GM12891 (cell line): ENCODE results near the gene SLC9A9.
A peak's percentile ranks its signal among the peaks of the same experiment; 100 is the strongest.

Source experiments
- DNase-seq: peaks from one replicate; pipeline ENCODE4 v3.0.0; 2011; ENCODE audit warnings: low spot score; ENCODE audit not compliant: insufficient read length
- FAIRE-seq: peaks from 2 replicates; lab custom pipeline; 2011; peaks lifted over from hg19 to GRCh38; lab: Jason Lieb, UNC
- PAX5 ChIP-seq: IDR thresholded peaks from 2 replicates; pipeline ENCODE4 v1.6.1; 2011; ENCODE audit warnings: low read length, moderate library complexity, mild to moderate bottlenecking; ENCODE audit not compliant: insufficient read depth, severe bottlenecking
- POLR2A ChIP-seq: IDR thresholded peaks from 2 replicates; pipeline ENCODE4 v1.6.1; 2011; ENCODE audit warnings: low read depth, low read length, control low read depth
- POLR2AphosphoS5 ChIP-seq: IDR thresholded peaks from 2 replicates; pipeline ENCODE4 v1.6.1; 2011; ENCODE audit warnings: low read depth, low read length, control low read depth
- POU2F2 ChIP-seq: IDR thresholded peaks from 2 replicates; pipeline ENCODE4 v1.6.1; 2011; ENCODE audit warnings: low read depth, mild to moderate bottlenecking, control low read depth, low read length, moderate library complexity
- SPI1 ChIP-seq: IDR thresholded peaks from 2 replicates; pipeline ENCODE4 v1.6.1; 2011; ENCODE audit warnings: low read depth, low read length, control low read depth
- TAF1 ChIP-seq: IDR thresholded peaks from 2 replicates; pipeline ENCODE4 v1.6.1; 2011; ENCODE audit warnings: low read depth, low read length, control low read depth

Gene SLC9A9

GRCh38 chr3:143668385-143668784 is 179.9 kb downstream of the SLC9A9 start:
- DNase-seq, result no peak
- TF ChIP-seq POLR2A, result no peak
- peak; percentile 81 for TF ChIP-seq SPI1
- no peak for TF ChIP-seq TAF1
- no peak for TF ChIP-seq POU2F2
- no peak for TF ChIP-seq PAX5
- no peak for FAIRE-seq

DNA sequence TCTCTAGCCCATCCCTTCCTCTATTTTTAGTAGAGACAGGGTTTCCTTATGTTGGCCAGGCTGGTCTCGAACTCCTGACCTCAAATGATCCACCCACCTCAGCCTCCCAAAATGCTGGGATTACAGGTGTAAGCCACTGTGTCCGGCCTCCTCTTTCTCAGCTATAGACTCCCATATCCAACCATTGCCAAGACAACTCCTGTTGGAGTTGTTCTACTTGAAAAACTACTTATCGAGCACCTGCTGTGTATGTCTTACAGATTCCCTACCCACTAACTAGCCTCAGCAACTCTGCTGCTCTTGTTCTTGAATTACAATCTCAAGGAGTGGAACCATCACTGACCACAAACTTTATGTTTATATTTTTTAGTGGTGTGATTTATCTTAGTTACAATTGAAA is 186.6 kb downstream of the SLC9A9 start:
- TF ChIP-seq TAF1 (no peak), SPI1 (no peak), POLR2AphosphoS5 (no peak)
- DNase-seq, result no peak
- no peak for FAIRE-seq

- FAIRE-seq (no peak), DNase-seq (no peak)
- TF ChIP-seq POLR2A, result no peak
- no peak for TF ChIP-seq POU2F2
- no peak for TF ChIP-seq TAF1
- no peak for TF ChIP-seq POLR2AphosphoS5
- TF ChIP-seq SPI1, result no peak
- TF ChIP-seq PAX5, result no peak
These were observed 189.4 kb downstream of the SLC9A9 start for GRCh38 chr3:143658861-143659260.

DNA sequence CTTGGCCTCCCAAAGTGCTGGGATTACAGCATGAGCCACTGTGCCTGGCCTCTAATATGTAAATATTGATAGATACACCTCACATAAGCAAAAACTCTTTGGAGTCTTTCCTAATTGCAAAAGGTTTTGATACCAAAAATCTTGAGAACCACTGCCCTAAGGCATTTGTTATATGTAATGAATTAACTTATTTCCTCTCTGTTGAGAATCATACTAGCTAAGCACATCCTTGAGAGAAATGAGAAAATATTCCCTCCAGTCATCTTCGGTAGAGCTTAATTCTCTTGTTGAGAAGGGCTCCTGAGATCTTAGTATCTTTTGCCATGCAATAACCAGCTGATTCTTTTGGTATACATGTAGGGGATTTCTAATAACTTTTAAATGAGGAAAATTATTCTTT is 190.2 kb downstream of the SLC9A9 start:
- DNase-seq, result no peak
- no peak for FAIRE-seq
- TF ChIP-seq POLR2A (no peak), SPI1 (no peak), TAF1 (no peak), POLR2AphosphoS5 (no peak), POU2F2 (no peak), PAX5 (no peak)

DNA sequence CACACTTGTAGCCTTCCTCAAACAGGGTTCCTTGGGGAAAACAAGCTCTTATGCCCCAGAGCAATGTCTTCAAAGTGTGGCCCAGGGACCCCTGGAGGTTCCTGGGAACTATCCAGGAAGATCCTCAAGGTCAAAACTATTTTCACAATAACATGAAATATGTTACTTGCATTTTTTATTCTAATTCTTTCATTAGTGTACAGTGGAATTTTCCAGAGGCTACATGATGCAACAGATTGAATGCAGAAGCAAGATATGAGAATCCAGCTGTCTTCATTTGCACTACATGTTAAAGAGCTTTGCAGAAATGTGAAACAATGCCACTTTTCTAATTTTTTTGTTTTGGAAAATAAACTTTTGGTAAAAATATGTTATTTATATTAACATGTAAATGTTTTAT is 190.9 kb downstream of the SLC9A9 start:
- TF ChIP-seq POLR2AphosphoS5 (no peak), POLR2A (no peak), SPI1 (no peak), PAX5 (no peak), TAF1 (no peak), POU2F2 (no peak)
- no peak for DNase-seq
- no peak for FAIRE-seq

GRCh38 chr3:143654906-143655305 is 193.4 kb downstream of the SLC9A9 start:
- TF ChIP-seq POU2F2 (no peak), SPI1 (no peak), POLR2A (no peak), POLR2AphosphoS5 (no peak), TAF1 (no peak), PAX5 (no peak)
- FAIRE-seq (no peak), DNase-seq (no peak)

DNA sequence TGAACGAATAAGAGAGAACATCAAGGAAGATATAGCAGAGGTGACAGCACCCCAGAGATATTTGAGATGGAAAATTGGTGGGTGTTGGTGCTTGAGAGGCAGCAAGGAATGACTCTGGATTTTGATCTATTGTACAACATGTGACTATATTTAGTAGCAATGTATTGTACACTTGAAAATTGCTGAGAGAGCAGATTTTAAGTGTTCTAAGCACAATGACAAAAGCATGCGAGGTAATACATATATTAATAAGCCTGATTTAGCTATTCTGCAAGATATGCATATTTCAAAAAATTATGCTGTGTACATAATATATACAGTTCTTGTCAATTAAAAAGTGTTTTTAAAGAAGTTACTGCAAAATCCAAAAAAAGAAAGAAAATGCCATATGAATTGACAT is 194.3 kb downstream of the SLC9A9 start:
- no peak for TF ChIP-seq TAF1
- no peak for TF ChIP-seq POLR2A
- TF ChIP-seq POLR2AphosphoS5, result no peak
- TF ChIP-seq PAX5, result no peak
- no peak for TF ChIP-seq SPI1
- TF ChIP-seq POU2F2, result no peak
- DNase-seq, result no peak
- no peak for FAIRE-seq

DNA sequence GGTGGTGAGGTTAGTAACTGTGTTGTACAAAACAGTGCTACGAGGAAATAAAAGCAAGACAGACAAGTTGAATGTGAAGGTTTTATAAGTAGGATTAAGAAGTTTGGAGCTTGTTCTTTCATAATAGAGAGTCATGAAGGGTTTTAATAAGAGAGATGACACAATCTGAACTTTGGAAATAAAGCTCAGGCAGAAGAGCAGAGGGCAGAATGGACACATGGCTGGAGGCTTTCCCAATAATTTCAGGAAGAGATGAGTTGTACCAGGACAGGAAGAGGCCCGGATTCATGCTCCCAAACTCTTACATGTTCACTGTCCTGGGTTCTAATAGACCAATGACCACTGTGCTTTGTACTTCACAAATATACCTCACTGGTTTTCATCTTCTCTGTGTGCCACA is 194.8 kb downstream of the SLC9A9 start:
- DNase-seq, result no peak
- TF ChIP-seq POLR2AphosphoS5 (no peak), POU2F2 (no peak), TAF1 (no peak), SPI1 (no peak), PAX5 (no peak), POLR2A (no peak)
- no peak for FAIRE-seq

- FAIRE-seq, result peak; percentile 45
- TF ChIP-seq SPI1, result no peak
- TF ChIP-seq POLR2AphosphoS5, result no peak
- no peak for TF ChIP-seq POLR2A
- TF ChIP-seq PAX5, result no peak
- no peak for TF ChIP-seq POU2F2
- no peak for TF ChIP-seq TAF1
- no peak for DNase-seq
These were observed 196.2 kb downstream of the SLC9A9 start for GRCh38 chr3:143652118-143652517.

GRCh38 chr3:143650827-143651226 is 197.4 kb downstream of the SLC9A9 start:
- no peak for DNase-seq
- TF ChIP-seq POU2F2 (no peak), SPI1 (0 out of 2 replicates have a peak, but pooled peaks have one; percentile 1)
- FAIRE-seq, result no peak
